CD4-positive, alpha-beta T cell (primary cell): ENCODE measurements around the gene FRMD6. TPM values are rescaled to one million over a fixed set of nuclear protein-coding genes. Genes with fewer than 3 reads are reported as not detected.

Experiments used
- ATAC-seq: fragments of 200-7000 bp; cut with Tn5 transposase; one replicate; pipeline ENCODE4 v1.10.0; 2022; ENCODE audit warnings: mild to moderate bottlenecking; ENCODE audit not compliant: poor library complexity
- CTCF ChIA-PET: fragments of 350-600 bp; sonication (Branson Sonifier 250); formaldehyde crosslinking; loops from one replicate; lab custom pipeline; 2021; ENCODE audit warnings: antibody characterized with exemption, inconsistent platforms; lab: Charles Lee
- POLR2A ChIA-PET: fragments of 350-600 bp; sonication (Branson Sonifier 250); formaldehyde crosslinking; loops from one replicate; lab custom pipeline; 2021; ENCODE audit warnings: antibody characterized with exemption, inconsistent platforms; lab: Charles Lee
- DNase-seq, 14 experiments: peaks; one replicate each; pipeline ENCODE4 v3.0.0-alpha.2; 2013 to 2020; ENCODE audit warnings: mixed read lengths in 2 of 14
- H3K27ac ChIP-seq, 2 donors: one replicate each; pipeline versions ENCODE4 v1.5.1 to v1.7.0; 2013; ENCODE audit warnings: low read length in 2 of 2, low read depth in 1 of 2, mild to moderate bottlenecking in 1 of 2
- H3K27me3 ChIP-seq, 2 experiments: 1 replicate in 1 of 2; 2 replicates in 1 of 2; pipeline versions ENCODE4 v1.6.1 to v1.7.0; 2013; ENCODE audit warnings: low read length in 2 of 2, control low read depth in 1 of 2, mild to moderate bottlenecking in 1 of 2, moderate library complexity in 1 of 2; ENCODE audit not compliant: insufficient read depth in 2 of 2, control insufficient read depth in 1 of 2
- H3K36me3 ChIP-seq: one replicate; pipeline ENCODE4 v1.6.1; 2013; ENCODE audit warnings: low read length, control low read depth; ENCODE audit not compliant: insufficient read depth
- H3K4me1 ChIP-seq: one replicate; pipeline ENCODE4 v1.6.1; 2013; ENCODE audit warnings: low read length, control low read depth; ENCODE audit not compliant: insufficient read depth
- H3K4me3 ChIP-seq: one replicate; pipeline ENCODE4 v1.5.1; 2013; ENCODE audit warnings: mild to moderate bottlenecking, low read length, moderate library complexity
- H3K9me3 ChIP-seq, 2 experiments: 1 replicate in 1 of 2; 2 replicates in 1 of 2; pipeline versions ENCODE4 v1.6.1 to v1.7.0; 2013; ENCODE audit warnings: low read length in 2 of 2, mild to moderate bottlenecking in 2 of 2, control low read depth in 1 of 2, moderate library complexity in 1 of 2; ENCODE audit not compliant: control insufficient read depth in 1 of 2, insufficient read depth in 1 of 2
- H3K27ac Mint-ChIP-seq: one replicate; pipeline ENCODE4 v1.8.0; 2020; ENCODE audit warnings: mixed read lengths
- H3K27me3 Mint-ChIP-seq: one replicate; pipeline ENCODE4 v1.8.0; 2021; ENCODE audit warnings: mixed read lengths
- H3K36me3 Mint-ChIP-seq: one replicate; pipeline ENCODE4 v1.8.0; 2021; ENCODE audit warnings: low read depth, mixed read lengths
- H3K4me1 Mint-ChIP-seq: one replicate; pipeline ENCODE4 v1.8.0; 2021; ENCODE audit warnings: low read depth, mixed read lengths
- H3K4me3 Mint-ChIP-seq: one replicate; pipeline ENCODE4 v1.8.0; 2020; ENCODE audit warnings: mild to moderate bottlenecking, mixed read lengths
- H3K9me3 Mint-ChIP-seq: one replicate; pipeline ENCODE4 v1.8.0; 2020; ENCODE audit warnings: mixed read lengths
- intact Hi-C, 2 experiments: fragments of 100-400 bp; cut with DNase I in 1 of 2; cut with micrococcal nuclease in 1 of 2; formaldehyde crosslinking; loops; one replicate each; pipeline versions ENCODE4 v1.15.1 to v1.9.0; 2023 to 2025; cut with DNase I, micrococcal nuclease
- total RNA-seq, 174 experiments: library from RNA in 2 of 174; stranded (reverse) in 2 of 174; gene quantifications; one replicate each; pipeline ENCODE4 v1.2.3 and lab custom pipeline; 2021 to 2026
- TF ChIP-seq, protein P1 (sequence below): fragments of 200-600 bp; IDR thresholded peaks from one replicate; pipeline ENCODE4 v1.8.0; 2022; ENCODE audit warnings: antibody characterized with exemption, mild to moderate bottlenecking

FRMD6 gene
- total RNA-seq, 2 experiments from 2014 or later, result 1.4 to 1.5 TPM

- intact Hi-C loops, result no loop called here
- H3K27ac Mint-ChIP-seq, result no peak overlapping the region
- H3K4me1 ChIP-seq, result no peaks in the 10 kb centered on the region
These were observed 80.9 kb downstream of the FRMD6 start for GRCh38 chr14:51732494-51733112.

DNA sequence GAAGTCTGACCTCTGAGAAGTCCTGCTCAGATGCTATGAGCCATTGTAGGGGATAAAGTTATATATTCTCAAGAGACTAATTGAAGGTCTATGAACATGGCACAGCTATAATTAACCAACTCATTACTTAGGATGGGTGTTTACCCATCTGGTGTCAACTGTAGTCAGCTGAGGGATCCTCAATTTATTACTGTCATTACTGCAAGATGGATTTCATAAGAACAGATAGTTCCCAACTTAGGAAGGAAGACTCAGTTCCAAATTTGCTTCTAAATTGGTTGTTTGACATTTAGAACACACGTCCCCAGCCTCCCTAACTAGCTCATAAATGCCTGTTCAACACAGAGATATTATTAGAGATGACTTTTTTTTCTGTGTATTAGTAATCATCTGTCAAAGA, 81.4 kb downstream of the FRMD6 start:
- Histone ChIP-seq H3K27me3 (no peaks in the 10 kb centered on the region), H3K27ac (no peak overlapping the region), H3K36me3 (no peaks in the 10 kb centered on the region), H3K4me1 (no peaks in the 10 kb centered on the region), H3K9me3 (no peaks in the 10 kb centered on the region), H3K4me3 (no peak overlapping the region)
- TF ChIP-seq, protein P1, sequence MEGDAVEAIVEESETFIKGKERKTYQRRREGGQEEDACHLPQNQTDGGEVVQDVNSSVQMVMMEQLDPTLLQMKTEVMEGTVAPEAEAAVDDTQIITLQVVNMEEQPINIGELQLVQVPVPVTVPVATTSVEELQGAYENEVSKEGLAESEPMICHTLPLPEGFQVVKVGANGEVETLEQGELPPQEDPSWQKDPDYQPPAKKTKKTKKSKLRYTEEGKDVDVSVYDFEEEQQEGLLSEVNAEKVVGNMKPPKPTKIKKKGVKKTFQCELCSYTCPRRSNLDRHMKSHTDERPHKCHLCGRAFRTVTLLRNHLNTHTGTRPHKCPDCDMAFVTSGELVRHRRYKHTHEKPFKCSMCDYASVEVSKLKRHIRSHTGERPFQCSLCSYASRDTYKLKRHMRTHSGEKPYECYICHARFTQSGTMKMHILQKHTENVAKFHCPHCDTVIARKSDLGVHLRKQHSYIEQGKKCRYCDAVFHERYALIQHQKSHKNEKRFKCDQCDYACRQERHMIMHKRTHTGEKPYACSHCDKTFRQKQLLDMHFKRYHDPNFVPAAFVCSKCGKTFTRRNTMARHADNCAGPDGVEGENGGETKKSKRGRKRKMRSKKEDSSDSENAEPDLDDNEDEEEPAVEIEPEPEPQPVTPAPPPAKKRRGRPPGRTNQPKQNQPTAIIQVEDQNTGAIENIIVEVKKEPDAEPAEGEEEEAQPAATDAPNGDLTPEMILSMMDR, result no peak
- no peaks in the 10 kb centered on the region for H3K36me3 Mint-ChIP-seq
- POLR2A ChIA-PET, result no interaction called here
- H3K27me3 Mint-ChIP-seq, result peaks cover 11% of the 10 kb centered on the region
- H3K27ac Mint-ChIP-seq, result no peak overlapping the region
- H3K4me3 Mint-ChIP-seq, result no peak overlapping the region
- H3K9me3 Mint-ChIP-seq, result no peaks in the 10 kb centered on the region
- CTCF ChIA-PET, result no interaction called here
- no peaks in the 10 kb centered on the region for H3K4me1 Mint-ChIP-seq
- ATAC-seq (no peak), DNase-seq (no peak)
- intact Hi-C loops, result no loop called here

More at GRCh38 chr14:51732494-51733112, 80.9 kb downstream of the FRMD6 start:
- ChIA-PET CTCF (no interaction called here), POLR2A (no interaction called here)
- DNase-seq (no peak), ATAC-seq (no peak)
- no peaks in the 10 kb centered on the region for H3K36me3 ChIP-seq
- no peaks in the 10 kb centered on the region for H3K4me1 Mint-ChIP-seq
- H3K4me3 ChIP-seq, result no peak overlapping the region
- H3K4me3 Mint-ChIP-seq, result no peak overlapping the region
- TF ChIP-seq, protein P1, result no peak
- no peaks in the 10 kb centered on the region for H3K9me3 Mint-ChIP-seq
- no peaks in the 10 kb centered on the region for H3K36me3 Mint-ChIP-seq
- no peaks in the 10 kb centered on the region for H3K9me3 ChIP-seq
- no peaks in the 10 kb centered on the region for H3K27me3 ChIP-seq
- no peak overlapping the region for H3K27ac ChIP-seq
- peaks cover 11% of the 10 kb centered on the region for H3K27me3 Mint-ChIP-seq

DNA sequence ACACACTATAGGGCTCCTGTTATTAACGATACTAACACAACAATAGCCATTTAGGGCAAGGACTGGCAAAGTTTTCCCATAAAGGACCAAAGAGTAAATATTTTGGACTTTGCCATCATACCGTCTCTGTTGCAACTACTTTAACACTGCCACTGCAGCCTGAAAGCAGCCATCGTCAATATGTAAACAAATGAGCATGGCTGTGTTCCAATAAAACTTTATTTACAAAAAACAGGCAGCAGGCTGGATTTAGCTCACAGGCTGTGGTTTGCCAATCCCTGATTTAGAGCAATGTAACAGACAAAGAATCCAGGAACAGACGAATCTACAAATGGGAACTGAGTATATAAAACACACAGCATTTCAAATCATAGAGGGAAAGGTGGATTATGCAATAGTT, 84.1 kb downstream of the FRMD6 start:
- no peak overlapping the region for H3K4me3 Mint-ChIP-seq
- TF ChIP-seq, protein P1, result no peak
- H3K4me1 Mint-ChIP-seq, result no peaks in the 10 kb centered on the region
- ChIA-PET POLR2A (no interaction called here), CTCF (no interaction called here)
- H3K36me3 Mint-ChIP-seq, result no peaks in the 10 kb centered on the region
- DNase-seq (no peak), ATAC-seq (no peak)
- H3K9me3 Mint-ChIP-seq, result no peaks in the 10 kb centered on the region
- no peak overlapping the region for H3K4me3 ChIP-seq
- no peaks in the 10 kb centered on the region for H3K36me3 ChIP-seq
- no peaks in the 10 kb centered on the region for H3K4me1 ChIP-seq
- no peaks in the 10 kb centered on the region for H3K27me3 ChIP-seq
- H3K9me3 ChIP-seq, result no peaks in the 10 kb centered on the region
- no peak overlapping the region for H3K27ac Mint-ChIP-seq
- peaks cover 11% of the 10 kb centered on the region for H3K27me3 Mint-ChIP-seq
- H3K27ac ChIP-seq, result no peak overlapping the region
- intact Hi-C loops, result no loop called here
